Neuronal stem cell (in vitro differentiated cells): ENCODE results near the gene TMEM98.
"Not testable (repeated sequence)": the region's sequence is repeated elsewhere in the genome, so short reads cannot be mapped to it uniquely, and the experiment has no call there.

Experiments used
- DNase-seq: peaks from one replicate; pipeline ENCODE4 v3.0.0-alpha.2; 2013; ENCODE audit warnings: low spot score
- H2AFZ ChIP-seq: one replicate; pipeline ENCODE4 v1.6.1; 2013; ENCODE audit warnings: mild to moderate bottlenecking, low read length, inconsistent platforms
- H2AK5ac ChIP-seq: 2 replicates; pipeline ENCODE4 v1.6.1; 2013; ENCODE audit warnings: low read depth, mild to moderate bottlenecking, inconsistent platforms, low read length, moderate library complexity, mixed read lengths
- H2BK120ac ChIP-seq: 2 replicates; pipeline ENCODE4 v1.6.1; 2013; ENCODE audit warnings: low read depth, mild to moderate bottlenecking, inconsistent platforms, low read length, moderate library complexity, mixed read lengths
- H2BK12ac ChIP-seq: one replicate; pipeline ENCODE4 v1.6.1; 2013; ENCODE audit warnings: low read length, inconsistent platforms
- H2BK15ac ChIP-seq: 2 replicates; pipeline ENCODE4 v1.6.1; 2013; ENCODE audit warnings: mild to moderate bottlenecking, low read length, inconsistent platforms, mixed read lengths
- H2BK5ac ChIP-seq: one replicate; pipeline ENCODE4 v1.6.1; 2013; ENCODE audit warnings: inconsistent platforms, mild to moderate bottlenecking, low read length, moderate library complexity
- H3K14ac ChIP-seq: one replicate; pipeline ENCODE4 v1.6.1; 2013; ENCODE audit warnings: low read length, inconsistent platforms
- H3K18ac ChIP-seq: 2 replicates; pipeline ENCODE4 v1.6.1; 2013; ENCODE audit warnings: low read length, inconsistent platforms
- H3K23ac ChIP-seq: 2 replicates; pipeline ENCODE4 v1.6.1; 2013; ENCODE audit warnings: low read depth, mild to moderate bottlenecking, mixed read lengths, low read length, inconsistent platforms; ENCODE audit not compliant: poor library complexity
- H3K27ac ChIP-seq: replicated peaks from 3 replicates; pipeline ENCODE4 v1.5.1; 2013; ENCODE audit warnings: low read length, inconsistent platforms
- H3K27me3 ChIP-seq, 3 experiments: 2 replicates each; pipeline ENCODE4 v1.6.1; 2013; ENCODE audit warnings: low read length in 3 of 3, mild to moderate bottlenecking in 2 of 3, inconsistent platforms in 1 of 3, low read depth in 1 of 3, mixed read lengths in 1 of 3, moderate library complexity in 1 of 3; ENCODE audit not compliant: control insufficient read depth in 3 of 3, insufficient read depth in 3 of 3
- H3K36me3 ChIP-seq, 2 donors: replicated peaks in 1 of 2; 2 replicates each; pipeline ENCODE4 v1.6.1; 2013; ENCODE audit warnings: low read length in 2 of 2; ENCODE audit not compliant: control insufficient read depth in 2 of 2, insufficient read depth in 2 of 2
- H3K4ac ChIP-seq: 2 replicates; pipeline ENCODE4 v1.6.1; 2013; ENCODE audit warnings: inconsistent platforms, mild to moderate bottlenecking, low read length, moderate library complexity
- H3K4me1 ChIP-seq, 2 donors: 1 replicate in 1 of 2; 2 replicates in 1 of 2; pipeline ENCODE4 v1.6.1; 2013; ENCODE audit warnings: low read length in 2 of 2, low read depth in 1 of 2; ENCODE audit not compliant: control insufficient read depth in 2 of 2, insufficient read depth in 1 of 2
- H3K4me2 ChIP-seq: one replicate; pipeline ENCODE4 v1.6.1; 2013; ENCODE audit warnings: mild to moderate bottlenecking, low read length, inconsistent platforms; ENCODE audit not compliant: insufficient read depth, poor library complexity, severe bottlenecking
- H3K4me3 ChIP-seq, 2 donors: 2 replicates each; pipeline ENCODE4 v1.5.1; 2013; ENCODE audit warnings: low read length in 2 of 2, mild to moderate bottlenecking in 2 of 2, inconsistent platforms in 1 of 2, moderate library complexity in 1 of 2
- H3K79me1 ChIP-seq: one replicate; pipeline ENCODE4 v1.6.1; 2013; ENCODE audit warnings: low read depth, mild to moderate bottlenecking, inconsistent platforms, low read length, moderate library complexity
- H3K9ac ChIP-seq: one replicate; pipeline ENCODE4 v1.6.1; 2013; ENCODE audit warnings: mild to moderate bottlenecking, low read depth, low read length, inconsistent platforms; ENCODE audit not compliant: poor library complexity
- H3K9me3 ChIP-seq, 2 donors: replicated peaks in 1 of 2; 2 replicates each; pipeline versions ENCODE3 to v1.6.1; 2013; ENCODE audit warnings: low read length in 2 of 2, mild to moderate bottlenecking in 2 of 2, inconsistent platforms in 1 of 2, low read depth in 1 of 2, mixed read lengths in 1 of 2, moderate library complexity in 1 of 2; ENCODE audit not compliant: control insufficient read depth in 2 of 2, insufficient read depth in 1 of 2
- H4K8ac ChIP-seq: one replicate; pipeline ENCODE4 v1.6.1; 2013; ENCODE audit warnings: low read depth, mild to moderate bottlenecking, inconsistent platforms, low read length, moderate library complexity
- H4K91ac ChIP-seq: one replicate; pipeline ENCODE4 v1.6.1; 2013; ENCODE audit warnings: low read length, low read depth, mild to moderate bottlenecking, inconsistent platforms; ENCODE audit not compliant: poor library complexity
- WGBS, 2 donors: extraction: QIAGEN DNeasy Blood & Tissue Kit; methylation state at CpG; one replicate each; pipeline ENCODE4 v1.1.7; 2013; ENCODE audit warnings: missing lambda C conversion rate in 2 of 2, mixed read lengths in 1 of 2; ENCODE audit not compliant: insufficient read length in 2 of 2, insufficient replicate concordance in 1 of 2; ENCODE audit errors: extremely low coverage in 2 of 2; 5-methylcytosine and 5-hydroxymethylcytosine counted together

Gene TMEM98

DNA sequence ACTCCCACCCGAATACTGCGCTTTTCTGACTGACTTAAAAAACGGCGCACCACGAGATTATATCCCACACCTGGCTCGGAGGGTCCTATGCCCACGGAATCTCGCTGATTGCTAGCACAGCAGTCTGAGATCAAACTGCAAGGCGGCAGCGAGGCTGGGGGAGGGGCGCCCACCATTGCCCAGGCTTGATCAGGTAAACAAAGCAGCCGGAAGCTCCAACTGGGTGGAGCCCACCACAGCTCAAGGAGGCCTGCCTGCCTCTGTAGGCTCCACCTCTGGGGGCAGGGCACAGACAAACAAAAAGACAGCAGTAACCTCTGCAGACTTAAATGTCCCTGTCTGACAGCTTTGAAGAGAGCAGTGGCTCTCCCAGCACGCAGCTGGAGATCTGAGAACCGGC is 40.5 kb upstream of the TMEM98 start:
- not testable (repeated sequence) for H3K27me3 ChIP-seq, H3K79me1 ChIP-seq, H3K4ac ChIP-seq, H3K18ac ChIP-seq, H3K9me3 ChIP-seq, H3K4me2 ChIP-seq, H2AFZ ChIP-seq, H3K14ac ChIP-seq, H2BK5ac ChIP-seq, H3K9ac ChIP-seq, DNase-seq, H3K36me3 ChIP-seq, H2BK120ac ChIP-seq, H2AK5ac ChIP-seq, H3K27ac ChIP-seq, H2BK15ac ChIP-seq, H4K8ac ChIP-seq, H3K4me1 ChIP-seq, H3K23ac ChIP-seq, H4K91ac ChIP-seq, H2BK12ac ChIP-seq, H3K4me3 ChIP-seq
- no CpG with 5 or more reads among the region's 14 CpGs for WGBS, 2 donors

DNA sequence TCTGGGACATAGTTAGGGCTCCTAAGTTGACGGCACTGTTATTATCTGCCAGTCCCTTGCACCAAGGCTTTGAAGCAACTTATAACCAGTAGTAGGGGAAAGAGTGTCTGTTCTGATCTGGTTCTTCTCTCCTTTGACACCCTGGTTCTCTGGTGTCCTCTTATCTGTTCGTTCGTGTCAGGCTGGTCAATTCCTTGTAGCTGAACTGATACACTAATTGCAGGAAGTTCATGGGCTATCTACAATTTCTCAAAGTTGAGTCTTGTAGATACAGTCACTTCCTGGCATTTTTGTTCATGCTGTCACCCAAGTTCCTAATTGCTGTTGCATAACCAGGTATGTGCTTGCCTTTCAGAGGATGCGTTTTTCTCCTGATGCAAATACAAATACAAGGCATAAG is 33.7 kb upstream of the TMEM98 start:
- Histone ChIP-seq H3K4me2 (no peak overlapping the region), H2BK12ac (no peak overlapping the region), H3K9me3 (no peaks in the 10 kb centered on the region), H3K27me3 (peaks cover 0 to 23% (median 0%) of the 10 kb centered on the region in 3 experiments), H3K4me3 (no peak overlapping the region), H4K8ac (no peak overlapping the region), H3K4ac (no peak overlapping the region), H3K4me1 (no peaks in the 10 kb centered on the region), H3K23ac (no peak overlapping the region), H3K27ac (no peak overlapping the region), H3K18ac (no peak overlapping the region), H3K79me1 (no peaks in the 10 kb centered on the region), H2AK5ac (no peak overlapping the region), H2BK15ac (no peak overlapping the region), H3K9ac (no peak overlapping the region), H4K91ac (no peak overlapping the region), H3K14ac (no peak overlapping the region), H3K36me3 (no peaks in the 10 kb centered on the region), H2BK120ac (no peak overlapping the region), H2BK5ac (no peak overlapping the region), H2AFZ (no peak overlapping the region)
- DNase-seq = no peak
- WGBS, 2 donors = no CpG with 5 or more reads among the region's 4 CpGs

DNA sequence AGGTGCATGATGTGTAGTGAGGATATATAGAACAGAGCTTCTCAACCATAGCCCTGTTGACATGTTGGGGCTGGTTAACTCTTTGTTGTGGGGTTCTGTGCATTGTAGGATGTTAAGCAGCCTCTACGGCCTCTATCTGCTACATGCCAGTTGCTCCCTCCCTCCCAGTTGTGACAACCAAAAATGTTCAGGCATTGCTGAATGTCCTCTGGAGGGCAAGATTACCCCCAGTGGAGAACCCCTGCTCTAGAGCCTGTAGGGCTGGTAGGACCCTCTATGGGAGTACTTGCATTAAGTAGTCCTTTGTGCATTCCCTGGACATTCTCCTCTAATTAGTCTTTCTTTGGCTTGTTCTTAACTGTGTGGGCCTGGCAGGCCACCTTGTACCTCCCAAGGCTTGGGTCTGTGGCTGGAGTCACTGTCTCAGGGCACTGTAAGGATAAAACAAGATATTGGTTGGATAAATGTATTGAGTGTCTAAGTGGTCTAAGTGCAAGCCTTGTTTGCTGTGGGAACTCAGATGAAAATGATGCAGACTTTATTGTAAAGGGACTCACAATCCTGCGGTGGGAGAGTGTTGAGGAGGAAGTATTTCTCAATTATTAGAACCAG is 31.2 kb upstream of the TMEM98 start:
- H3K18ac ChIP-seq = no peak overlapping the region
- no peaks in the 10 kb centered on the region for H3K9me3 ChIP-seq
- no peak for DNase-seq
- H2BK120ac ChIP-seq = no peak overlapping the region
- H2BK12ac ChIP-seq = no peak overlapping the region
- no peak overlapping the region for H4K8ac ChIP-seq
- H2BK5ac ChIP-seq = no peak overlapping the region
- H3K27ac ChIP-seq = no peak overlapping the region
- H3K4me3 ChIP-seq = no peak overlapping the region
- no CpG with 5 or more reads among the region's 2 CpGs for WGBS, 2 donors
- H2AK5ac ChIP-seq = no peak overlapping the region
- H3K9ac ChIP-seq = no peak overlapping the region
- no peak overlapping the region for H2BK15ac ChIP-seq
- no peaks in the 10 kb centered on the region for H3K36me3 ChIP-seq
- no peaks in the 10 kb centered on the region for H3K4me1 ChIP-seq
- H2AFZ ChIP-seq = no peak overlapping the region
- H3K27me3 ChIP-seq = peaks cover 0 to 23% (median 0%) of the 10 kb centered on the region in 3 experiments
- H3K23ac ChIP-seq = no peak overlapping the region
- H4K91ac ChIP-seq = no peak overlapping the region
- no peak overlapping the region for H3K14ac ChIP-seq
- H3K4me2 ChIP-seq = no peak overlapping the region
- no peaks in the 10 kb centered on the region for H3K79me1 ChIP-seq
- no peak overlapping the region for H3K4ac ChIP-seq

DNA sequence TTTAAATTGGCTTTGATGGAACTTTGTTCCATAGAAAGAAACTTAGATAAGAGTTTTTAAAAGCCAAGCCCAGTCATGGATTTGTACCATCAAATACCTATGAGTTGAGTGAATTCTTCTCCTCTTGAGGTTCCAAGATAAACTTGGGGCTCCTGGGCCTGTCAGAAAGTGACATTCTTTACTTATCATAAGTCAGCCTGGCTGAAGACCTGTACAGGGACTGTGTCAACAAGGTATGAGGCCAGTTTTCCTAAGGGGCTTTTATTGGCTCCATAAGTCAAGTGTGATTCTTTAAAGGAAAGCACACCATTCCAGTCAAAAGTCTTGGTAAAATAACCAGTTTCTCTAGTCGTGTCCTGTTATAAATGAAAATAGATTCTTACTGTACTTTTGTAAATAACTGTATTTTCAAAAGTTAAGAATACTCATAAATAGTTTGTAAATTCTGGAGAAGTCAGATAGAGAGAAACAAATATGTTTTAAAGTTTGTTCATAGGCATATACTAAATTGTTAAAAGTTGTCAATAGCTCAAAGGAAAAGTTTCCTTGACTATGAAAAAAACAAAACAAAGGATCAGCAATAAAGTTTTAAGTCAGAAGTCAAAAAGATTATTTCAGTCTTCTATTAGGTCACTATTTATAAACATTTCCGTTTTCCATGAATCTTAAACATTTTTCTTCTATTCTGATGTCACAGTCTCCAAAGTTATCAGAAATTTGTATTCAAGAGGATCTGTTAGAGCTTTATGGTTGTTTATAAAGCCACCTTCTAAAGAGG is 28.5 kb upstream of the TMEM98 start:
- Histone ChIP-seq H3K9me3 (no peaks in the 10 kb centered on the region), H3K23ac (no peak overlapping the region), H3K4ac (no peak overlapping the region), H3K9ac (no peak overlapping the region), H3K36me3 (no peaks in the 10 kb centered on the region), H4K8ac (no peak overlapping the region), H4K91ac (no peak overlapping the region), H3K27ac (no peak overlapping the region), H3K4me1 (no peaks in the 10 kb centered on the region), H3K4me3 (no peak overlapping the region), H2AK5ac (no peak overlapping the region), H2BK15ac (no peak overlapping the region), H2BK120ac (no peak overlapping the region), H2BK12ac (no peak overlapping the region), H2BK5ac (no peak overlapping the region), H3K14ac (no peak overlapping the region), H3K79me1 (no peaks in the 10 kb centered on the region), H3K27me3 (peaks cover 0 to 23% (median 0%) of the 10 kb centered on the region in 3 experiments), H2AFZ (no peak overlapping the region), H3K18ac (no peak overlapping the region), H3K4me2 (no peak overlapping the region)
- no CpG with 5 or more reads among the region's 2 CpGs for WGBS, 2 donors
- no peak for DNase-seq
